Activated CD8-positive, alpha-beta T cell treated with anti-CD3 and anti-CD28 coated beads for 36 hours (primary cell): ENCODE measurements around the gene SIX4. TPM values are rescaled to one million over a fixed set of nuclear protein-coding genes. Genes with fewer than 3 reads are reported as not detected.
"Not testable (repeated sequence)": the region's sequence is repeated elsewhere in the genome, so short reads cannot be mapped to it uniquely, and the experiment has no call there.

ENCODE experiments used
- ATAC-seq: fragments of 200-7000 bp; cut with Tn5 transposase; one replicate; pipeline ENCODE4 v1.10.0; 2021; ENCODE audit warnings: mild to moderate bottlenecking, moderate library complexity
- CTCF ChIA-PET: fragments of 350-600 bp; sonication (Branson Sonifier 250); formaldehyde crosslinking; loops from one replicate; lab custom pipeline; 2021; ENCODE audit warnings: antibody characterized with exemption; lab: Charles Lee
- POLR2A ChIA-PET: fragments of 350-600 bp; sonication (Branson Sonifier 250); formaldehyde crosslinking; loops from one replicate; lab custom pipeline; 2021; ENCODE audit warnings: antibody characterized with exemption; lab: Charles Lee
- DNase-seq: peaks from one replicate; pipeline ENCODE4 v3.0.0-alpha.2; 2020
- H3K27ac Mint-ChIP-seq: one replicate; pipeline ENCODE4 v1.8.0; 2021; ENCODE audit warnings: mild to moderate bottlenecking, mixed read lengths
- H3K27me3 Mint-ChIP-seq: one replicate; pipeline ENCODE4 v1.8.0; 2021; ENCODE audit warnings: mixed read lengths
- H3K36me3 Mint-ChIP-seq: one replicate; pipeline ENCODE4 v1.8.0; 2021; ENCODE audit warnings: low read depth, mixed read lengths
- H3K4me1 Mint-ChIP-seq: one replicate; pipeline ENCODE4 v1.8.0; 2021; ENCODE audit warnings: low read depth, mixed read lengths
- H3K4me3 Mint-ChIP-seq: one replicate; pipeline ENCODE4 v1.8.0; 2021; ENCODE audit warnings: mild to moderate bottlenecking, moderate library complexity, mixed read lengths
- H3K9me3 Mint-ChIP-seq: one replicate; pipeline ENCODE4 v1.8.0; 2021; ENCODE audit warnings: mixed read lengths
- CTCF ChIP-seq: fragments of 200-600 bp; IDR thresholded peaks from one replicate; pipeline ENCODE4 v1.8.0; 2022; ENCODE audit warnings: antibody characterized with exemption, mild to moderate bottlenecking
- intact Hi-C: fragments of 100-400 bp; cut with micrococcal nuclease; formaldehyde crosslinking; loops from one replicate; pipeline ENCODE4 v1.10.0; 2022
- total RNA-seq, 2 experiments: library from RNA; stranded (reverse); gene quantifications; one replicate each; pipeline ENCODE4 v1.2.3, GENCODE V29; 2021

SIX4 gene
- total RNA-seq, 2 experiments from 2014 or later, result not detected

DNA sequence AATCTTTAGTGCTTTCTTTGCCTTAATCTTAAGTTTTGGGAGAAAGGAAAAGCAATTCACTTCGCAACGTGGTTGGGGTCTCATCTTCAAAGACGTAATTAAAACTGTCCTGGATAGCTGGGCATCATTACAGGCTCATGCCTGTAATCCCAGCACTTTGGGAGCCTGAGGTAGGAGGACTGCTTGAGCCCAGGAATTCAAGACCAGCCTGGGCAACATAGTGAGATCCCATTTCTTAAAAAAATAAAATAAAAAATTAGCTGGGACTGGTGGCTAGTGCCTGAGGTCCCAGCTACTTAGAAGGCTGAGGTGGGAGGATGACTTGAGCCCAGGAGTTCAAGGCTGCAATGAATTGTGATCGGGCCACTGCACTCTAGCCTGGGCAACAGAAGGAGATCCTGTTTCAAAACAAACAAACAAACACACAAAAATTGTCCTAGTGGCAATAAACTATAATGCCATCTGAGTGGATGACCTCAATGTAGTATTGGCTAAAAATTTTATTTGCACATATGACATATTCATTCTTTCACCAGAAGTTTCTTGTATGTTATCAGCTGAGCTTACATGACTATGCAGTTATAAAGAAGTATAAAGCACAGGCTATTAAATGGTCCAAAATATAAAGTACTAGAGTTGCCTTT is 8.8 kb upstream of the SIX4 start:
- CTCF ChIA-PET, result interaction anchor here (1.2 to 2.7 kb wide), 3 partner anchors 10 to 286 kb away, joined by 3 to 8 read pairs (median 3); partner anchors contain the start of genes SLC38A6 and TRMT5
- POLR2A ChIA-PET, result interaction anchor here (1.4 kb wide), 1 partner anchor 11 kb away, joined by 10 read pairs; no protein-coding TSS in a partner anchor
- Mint-ChIP-seq H3K4me3 (no peak overlapping the region), H3K4me1 (peaks cover 16% of the 10 kb centered on the region), H3K36me3 (peaks cover 5% of the 10 kb centered on the region), H3K9me3 (no peaks in the 10 kb centered on the region), H3K27me3 (peaks cover 23% of the 10 kb centered on the region), H3K27ac (no peak overlapping the region)
- no peak for ATAC-seq
- no peak for TF ChIP-seq CTCF
- DNase-seq, result no peak
- intact Hi-C loops, result no loop called here

GRCh38 chr14:60731291-60731690 is 7.1 kb upstream of the SIX4 start:
- CTCF ChIA-PET, H3K9me3 Mint-ChIP-seq, H3K4me3 Mint-ChIP-seq, intact Hi-C loops, H3K36me3 Mint-ChIP-seq, POLR2A ChIA-PET, ATAC-seq, DNase-seq, H3K27ac Mint-ChIP-seq: not testable (repeated sequence)
- peaks cover 34% of the 10 kb centered on the region for H3K27me3 Mint-ChIP-seq
- peaks cover 13% of the 10 kb centered on the region for H3K4me1 Mint-ChIP-seq

DNA sequence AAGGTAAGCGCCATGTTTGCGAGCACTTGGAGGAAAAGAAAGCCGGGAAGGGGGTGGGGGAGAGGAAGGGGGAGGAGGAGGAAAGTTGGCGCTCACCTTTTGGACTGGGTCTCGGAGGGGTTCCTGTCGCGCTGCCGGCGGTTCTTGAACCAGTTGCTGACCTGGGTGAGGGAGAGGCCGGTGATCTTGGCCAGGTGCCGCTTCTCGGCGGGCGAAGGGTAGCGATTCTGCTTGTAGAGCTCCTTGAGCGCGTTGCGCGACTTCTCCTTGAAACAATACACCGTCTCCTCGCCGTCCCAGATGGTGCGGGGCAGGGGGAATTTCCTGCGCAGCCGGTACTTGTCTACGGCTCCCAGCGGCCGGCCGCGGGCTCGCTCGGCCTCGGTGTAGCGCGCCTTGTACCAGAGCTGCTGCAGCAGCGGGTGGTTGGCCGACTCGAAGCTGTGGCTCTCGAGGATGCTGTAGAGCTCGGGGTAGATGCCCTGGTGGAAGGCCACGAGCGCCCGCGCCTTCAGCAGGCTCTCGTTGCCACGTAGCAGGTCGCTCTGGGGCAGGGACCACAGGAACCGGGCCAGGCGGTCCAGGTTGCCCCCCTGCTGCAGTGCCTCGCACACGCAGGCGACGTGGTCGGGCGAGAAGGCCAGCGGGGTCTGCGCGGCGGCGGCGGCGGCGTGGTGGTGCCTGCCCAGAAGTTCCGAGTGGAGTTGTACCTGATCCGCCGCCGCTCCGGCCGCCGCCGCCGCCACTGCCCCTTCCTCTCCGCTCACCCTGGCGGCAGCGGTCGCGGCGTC is 840 bp downstream of the SIX4 start:
- ChIA-PET POLR2A (interaction anchor here (0.8 to 2.7 kb wide), 2 partner anchors 10 to 89 kb away, joined by 3 to 10 read pairs; no protein-coding TSS in a partner anchor), CTCF (interaction anchor here (0.7 to 1.6 kb wide), 4 partner anchors 10 to 98 kb away, joined by 3 to 8 read pairs (median 4); no protein-coding TSS in a partner anchor)
- intact Hi-C loops, result loop anchor here (5.0 to 10.0 kb wide), 2 partner anchors 71 to 301 kb away; no protein-coding TSS in a partner anchor
- no peaks in the 10 kb centered on the region for H3K36me3 Mint-ChIP-seq
- DNase-seq (peak; percentile 39), ATAC-seq (peak; percentile 34)
- peak overlapping the region; percentile 80 for H3K4me3 Mint-ChIP-seq
- H3K27ac Mint-ChIP-seq, result no peak overlapping the region
- no peaks in the 10 kb centered on the region for H3K9me3 Mint-ChIP-seq
- peaks cover 66% of the 10 kb centered on the region for H3K27me3 Mint-ChIP-seq
- H3K4me1 Mint-ChIP-seq, result peaks cover 16% of the 10 kb centered on the region
- no peak for TF ChIP-seq CTCF

DNA sequence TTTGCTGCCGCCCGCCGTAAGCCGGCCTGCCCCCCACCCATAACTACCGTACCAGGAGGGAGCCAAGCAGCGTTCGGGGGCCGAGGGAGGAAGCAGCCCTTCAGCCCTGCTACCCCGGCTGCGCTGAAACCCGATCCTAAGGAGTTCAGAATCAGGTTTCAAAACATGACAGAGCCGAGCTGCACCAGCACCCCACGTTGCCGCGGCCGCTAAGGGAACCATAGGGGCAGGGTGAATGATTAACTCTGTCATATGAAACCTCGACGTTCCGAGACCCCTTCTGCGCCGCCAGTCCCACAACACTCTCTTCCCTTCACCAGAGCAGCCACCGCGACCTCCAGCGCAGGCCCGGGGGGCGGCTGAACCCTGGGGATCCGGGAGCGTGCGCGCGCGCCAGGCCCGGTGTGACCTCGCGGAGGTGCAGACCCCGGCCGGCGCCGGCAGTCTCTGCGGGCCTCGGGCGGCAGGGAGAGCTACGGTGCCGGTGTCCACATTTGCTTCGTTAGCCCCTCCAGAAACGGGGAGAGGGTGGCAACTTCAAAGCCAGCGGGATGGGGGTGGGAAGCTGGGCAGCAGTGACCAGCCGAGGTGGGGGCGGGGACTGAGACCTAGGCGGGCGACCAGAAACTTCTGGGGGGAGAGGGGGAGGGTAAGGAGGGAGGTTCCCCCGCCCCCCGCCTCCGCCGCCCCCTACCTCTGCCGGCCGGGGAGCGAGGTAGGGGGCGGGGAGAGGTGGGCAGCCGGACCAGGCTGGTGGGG is 1.6 kb downstream of the SIX4 start:
- peak; percentile 38 for ATAC-seq
- H3K4me3 Mint-ChIP-seq, result peak overlapping the region; percentile 80
- H3K9me3 Mint-ChIP-seq, result no peaks in the 10 kb centered on the region
- H3K27me3 Mint-ChIP-seq, result peaks cover 61% of the 10 kb centered on the region
- POLR2A ChIA-PET, result interaction anchor here (0.8 to 2.7 kb wide), 3 partner anchors 11 to 90 kb away, joined by 3 to 10 read pairs (median 3); no protein-coding TSS in a partner anchor
- no peak overlapping the region for H3K27ac Mint-ChIP-seq
- CTCF ChIA-PET, result interaction anchor here (0.7 to 1.6 kb wide), 5 partner anchors 10 to 256 kb away, joined by 3 to 8 read pairs (median 3); no protein-coding TSS in a partner anchor
- H3K36me3 Mint-ChIP-seq, result no peaks in the 10 kb centered on the region
- TF ChIP-seq CTCF, result no peak
- intact Hi-C loops, result loop anchor here (5.0 to 10.0 kb wide), 2 partner anchors 70 to 302 kb away; no protein-coding TSS in a partner anchor
- H3K4me1 Mint-ChIP-seq, result peaks cover 16% of the 10 kb centered on the region
- peak; percentile 46 for DNase-seq

DNA sequence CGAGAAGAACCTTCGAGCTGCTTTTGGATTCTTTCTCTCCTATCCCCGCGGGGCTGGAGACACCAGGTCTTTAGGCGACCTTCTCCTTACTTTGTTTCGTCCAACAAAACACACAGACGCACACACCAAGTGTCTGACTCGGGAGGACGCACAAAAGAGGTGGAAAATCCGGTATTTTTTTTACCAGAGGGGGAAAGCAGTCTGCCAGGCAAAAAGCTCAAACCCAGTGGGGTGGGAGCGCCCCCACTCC is 2.1 kb downstream of the SIX4 start:
- CTCF ChIA-PET, result interaction anchor here (1.4 kb wide), 2 partner anchors 97 to 257 kb away, joined by 3 to 4 read pairs; no protein-coding TSS in a partner anchor
- Mint-ChIP-seq H3K4me1 (peaks cover 16% of the 10 kb centered on the region), H3K4me3 (peak overlapping the region; percentile 76), H3K27me3 (peaks cover 56% of the 10 kb centered on the region), H3K9me3 (no peaks in the 10 kb centered on the region), H3K27ac (no peak overlapping the region), H3K36me3 (no peaks in the 10 kb centered on the region)
- POLR2A ChIA-PET, result interaction anchor here (1.0 to 2.7 kb wide), 2 partner anchors 11 to 31 kb away, joined by 3 to 10 read pairs; no protein-coding TSS in a partner anchor
- TF ChIP-seq CTCF, result no peak
- ATAC-seq (no peak), DNase-seq (no peak)
- intact Hi-C loops, result loop anchor here (5.0 to 10.0 kb wide), 2 partner anchors 70 to 303 kb away; no protein-coding TSS in a partner anchor
